DOHH2 (cell line): ENCODE measurements around the gene NEUROD4.

Experiments
- CTCF ChIP-seq: fragments of 200-600 bp; sonication (generic); IDR thresholded peaks from one replicate; pipeline ENCODE4 v1.5.1; 2014; ENCODE audit warnings: antibody characterized with exemption, mild to moderate bottlenecking, low read depth, low read length; ENCODE audit not compliant: poor library complexity, severe bottlenecking
- EZH2phosphoT487 ChIP-seq: fragments of 200-600 bp; sonication (generic); IDR thresholded peaks from 2 replicates; pipeline ENCODE4 v1.6.1; 2017; ENCODE audit warnings: borderline replicate concordance, mild to moderate bottlenecking, antibody characterized with exemption, low read length, moderate library complexity, mixed read lengths

- TF ChIP-seq CTCF (no peak), EZH2phosphoT487 (no peak)
Observed at GRCh38 chr12:54974279-54974678, 45.5 kb upstream of the NEUROD4 start.
